ENCODE measurements around the gene PRKCH. TPM values are rescaled to one million over a fixed set of nuclear protein-coding genes. Genes with fewer than 3 reads are reported as not detected.

PRKCH gene
- polyA plus RNA-seq, 2 of the 4 experiments (the other 2 are of a cell fraction): 10.0 to 10.2 TPM

DNA sequence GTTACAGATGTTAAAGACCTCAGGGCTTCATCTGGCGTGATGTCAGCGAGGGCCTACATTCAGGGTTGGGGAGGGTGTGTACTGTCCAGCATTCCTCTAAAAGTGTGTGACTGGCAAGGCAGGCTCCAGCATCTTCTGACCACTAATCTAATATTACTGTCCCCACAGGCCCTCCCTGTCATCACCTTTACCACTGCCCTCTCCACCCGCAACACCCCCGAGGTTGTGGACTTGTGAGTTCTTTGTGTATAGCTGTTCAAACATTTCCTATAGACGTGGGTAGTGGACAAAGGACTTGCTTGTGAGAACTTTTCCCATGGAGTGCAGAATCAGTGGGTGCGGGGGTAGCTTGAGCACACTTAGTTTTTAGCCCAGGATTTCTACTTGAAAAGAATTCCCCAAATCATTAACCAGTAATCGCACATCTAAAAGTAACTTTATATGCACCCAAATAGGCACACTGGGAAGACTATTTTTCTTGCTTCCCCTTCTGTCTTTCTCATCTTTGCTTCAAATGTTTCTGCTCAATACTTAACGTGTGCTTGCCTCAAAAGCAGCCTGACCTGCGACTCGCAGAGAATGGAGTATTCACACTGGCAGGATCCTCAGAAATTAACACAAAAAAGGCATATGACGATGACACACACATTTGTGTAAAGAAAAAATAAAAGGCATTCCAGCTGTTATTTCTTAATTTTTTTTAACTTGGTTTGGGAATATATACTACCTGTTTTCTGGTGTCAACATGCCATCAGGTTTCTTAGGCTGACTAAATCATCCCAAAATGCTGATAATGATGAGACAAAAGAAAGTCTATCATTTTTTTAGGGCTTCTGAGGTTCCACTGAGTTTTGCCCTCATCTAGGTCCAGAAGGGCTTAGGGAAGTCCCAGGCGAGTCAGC, 215.5 kb downstream of the PRKCH start (continued):
- TF ChIP-seq REST (IDR thresholded peaks at IDR 0.05) (no peak), ATOH8 (CRISPR knock-in tag; IDR thresholded peaks at IDR 0.05; ENCODE audit: low read depth) (no peak), RARB (CRISPR knock-in tag; IDR thresholded peaks at IDR 0.05) (no peak), ZFP36 (IDR thresholded peaks at IDR 0.05; ENCODE audit: borderline replicate concordance, partially characterized antibody) (no peak), HOXA7 (CRISPR knock-in tag; IDR thresholded peaks at IDR 0.05) (0 out of 2 replicates have a peak, but pooled peaks have one; percentile 27), MYC (IDR thresholded peaks at IDR 0.05; ENCODE audit: borderline replicate concordance, low read length) (0 out of 2 replicates have a peak, but pooled peaks have one; percentile 28), RAD21 (conservative IDR thresholded peaks at IDR 0.05 in 1 of 2, IDR thresholded peaks at IDR 0.05 in 1 of 2) (no peak), ZSCAN20 (CRISPR knock-in tag; IDR thresholded peaks at IDR 0.05) (0 out of 2 replicates have a peak, but pooled peaks have one; percentile 13), ELK1 (IDR thresholded peaks at IDR 0.05; ENCODE audit: low read depth, low read length) (no peak), TFCP2L1 (CRISPR knock-in tag; IDR thresholded peaks at IDR 0.05) (no peak), CHD2 (IDR thresholded peaks at IDR 0.05; ENCODE audit: low read length, partially characterized antibody) (no peak), HES2 (IDR thresholded peaks at IDR 0.05) (no peak), SREBF2 (IDR thresholded peaks at IDR 0.05) (no peak), RFX5 (IDR thresholded peaks at IDR 0.05) (no peak), ZC3H11A (IDR thresholded peaks at IDR 0.05) (no peak), JUN (IDR thresholded peaks at IDR 0.05) (no peak), CBX8 (IDR thresholded peaks at IDR 0.05) (no peak), FOSL2 (IDR thresholded peaks at IDR 0.05) (no peak), FOSL2 (CRISPR knock-in tag; IDR thresholded peaks at IDR 0.05) (no peak)
- TF ChIP-seq, protein P1, sequence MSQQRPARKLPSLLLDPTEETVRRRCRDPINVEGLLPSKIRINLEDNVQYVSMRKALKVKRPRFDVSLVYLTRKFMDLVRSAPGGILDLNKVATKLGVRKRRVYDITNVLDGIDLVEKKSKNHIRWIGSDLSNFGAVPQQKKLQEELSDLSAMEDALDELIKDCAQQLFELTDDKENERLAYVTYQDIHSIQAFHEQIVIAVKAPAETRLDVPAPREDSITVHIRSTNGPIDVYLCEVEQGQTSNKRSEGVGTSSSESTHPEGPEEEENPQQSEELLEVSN (IDR thresholded peaks at IDR 0.05; ENCODE audit: borderline replicate concordance, low read depth): no peak
- TF ChIP-seq, protein P2, sequence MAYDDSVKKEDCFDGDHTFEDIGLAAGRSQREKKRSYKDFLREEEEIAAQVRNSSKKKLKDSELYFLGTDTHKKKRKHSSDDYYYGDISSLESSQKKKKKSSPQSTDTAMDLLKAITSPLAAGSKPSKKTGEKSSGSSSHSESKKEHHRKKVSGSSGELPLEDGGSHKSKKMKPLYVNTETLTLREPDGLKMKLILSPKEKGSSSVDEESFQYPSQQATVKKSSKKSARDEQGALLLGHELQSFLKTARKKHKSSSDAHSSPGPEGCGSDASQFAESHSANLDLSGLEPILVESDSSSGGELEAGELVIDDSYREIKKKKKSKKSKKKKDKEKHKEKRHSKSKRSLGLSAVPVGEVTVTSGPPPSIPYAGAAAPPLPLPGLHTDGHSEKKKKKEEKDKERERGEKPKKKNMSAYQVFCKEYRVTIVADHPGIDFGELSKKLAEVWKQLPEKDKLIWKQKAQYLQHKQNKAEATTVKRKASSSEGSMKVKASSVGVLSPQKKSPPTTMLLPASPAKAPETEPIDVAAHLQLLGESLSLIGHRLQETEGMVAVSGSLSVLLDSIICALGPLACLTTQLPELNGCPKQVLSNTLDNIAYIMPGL (CRISPR knock-in tag; IDR thresholded peaks at IDR 0.05; ENCODE audit: borderline replicate concordance): no peak

Data from A549 (cell line).